ENCODE results near the gene METRNL. TPM values are rescaled to one million over a fixed set of nuclear protein-coding genes. Genes with fewer than 3 reads are reported as not detected.

METRNL gene
- polyA plus RNA-seq, 1 donor from 2014 or later, result 15.1 TPM

DNA sequence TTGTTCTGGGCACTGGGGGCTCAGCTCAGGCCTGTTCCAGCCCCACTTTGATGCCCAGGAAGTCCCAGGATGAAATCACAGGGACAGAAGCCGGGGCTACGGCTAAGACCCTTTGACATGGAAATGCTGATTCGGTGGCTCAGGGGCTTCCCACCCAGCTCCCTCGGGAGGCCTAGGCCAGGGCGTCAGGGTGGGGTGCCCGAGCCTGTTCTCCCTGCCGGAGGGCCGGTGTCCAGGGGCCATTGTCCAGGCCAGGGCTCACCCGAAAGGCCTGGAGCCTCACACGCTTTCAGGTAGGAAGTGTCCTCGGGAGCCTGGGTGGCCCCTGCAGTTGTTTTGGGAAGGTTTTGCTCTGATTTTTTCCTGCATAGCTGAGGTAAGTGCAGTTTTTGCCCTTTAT lies 34.0 kb downstream of the METRNL start:
- no peak for TF ChIP-seq EZH2 (IDR thresholded peaks at IDR 0.05; ENCODE audit: borderline replicate concordance, insufficient read depth, low read length, poor library complexity, severe bottlenecking)
- TF ChIP-seq, protein P1, sequence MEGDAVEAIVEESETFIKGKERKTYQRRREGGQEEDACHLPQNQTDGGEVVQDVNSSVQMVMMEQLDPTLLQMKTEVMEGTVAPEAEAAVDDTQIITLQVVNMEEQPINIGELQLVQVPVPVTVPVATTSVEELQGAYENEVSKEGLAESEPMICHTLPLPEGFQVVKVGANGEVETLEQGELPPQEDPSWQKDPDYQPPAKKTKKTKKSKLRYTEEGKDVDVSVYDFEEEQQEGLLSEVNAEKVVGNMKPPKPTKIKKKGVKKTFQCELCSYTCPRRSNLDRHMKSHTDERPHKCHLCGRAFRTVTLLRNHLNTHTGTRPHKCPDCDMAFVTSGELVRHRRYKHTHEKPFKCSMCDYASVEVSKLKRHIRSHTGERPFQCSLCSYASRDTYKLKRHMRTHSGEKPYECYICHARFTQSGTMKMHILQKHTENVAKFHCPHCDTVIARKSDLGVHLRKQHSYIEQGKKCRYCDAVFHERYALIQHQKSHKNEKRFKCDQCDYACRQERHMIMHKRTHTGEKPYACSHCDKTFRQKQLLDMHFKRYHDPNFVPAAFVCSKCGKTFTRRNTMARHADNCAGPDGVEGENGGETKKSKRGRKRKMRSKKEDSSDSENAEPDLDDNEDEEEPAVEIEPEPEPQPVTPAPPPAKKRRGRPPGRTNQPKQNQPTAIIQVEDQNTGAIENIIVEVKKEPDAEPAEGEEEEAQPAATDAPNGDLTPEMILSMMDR (IDR thresholded peaks at IDR 0.05; ENCODE audit: poor library complexity, severe bottlenecking), result no peak
- TF ChIP-seq RAD21 (conservative IDR thresholded peaks at IDR 0.05), result no peak
- no peak for TF ChIP-seq POLR2AphosphoS5 (IDR thresholded peaks at IDR 0.05)
- TF ChIP-seq, protein P2, sequence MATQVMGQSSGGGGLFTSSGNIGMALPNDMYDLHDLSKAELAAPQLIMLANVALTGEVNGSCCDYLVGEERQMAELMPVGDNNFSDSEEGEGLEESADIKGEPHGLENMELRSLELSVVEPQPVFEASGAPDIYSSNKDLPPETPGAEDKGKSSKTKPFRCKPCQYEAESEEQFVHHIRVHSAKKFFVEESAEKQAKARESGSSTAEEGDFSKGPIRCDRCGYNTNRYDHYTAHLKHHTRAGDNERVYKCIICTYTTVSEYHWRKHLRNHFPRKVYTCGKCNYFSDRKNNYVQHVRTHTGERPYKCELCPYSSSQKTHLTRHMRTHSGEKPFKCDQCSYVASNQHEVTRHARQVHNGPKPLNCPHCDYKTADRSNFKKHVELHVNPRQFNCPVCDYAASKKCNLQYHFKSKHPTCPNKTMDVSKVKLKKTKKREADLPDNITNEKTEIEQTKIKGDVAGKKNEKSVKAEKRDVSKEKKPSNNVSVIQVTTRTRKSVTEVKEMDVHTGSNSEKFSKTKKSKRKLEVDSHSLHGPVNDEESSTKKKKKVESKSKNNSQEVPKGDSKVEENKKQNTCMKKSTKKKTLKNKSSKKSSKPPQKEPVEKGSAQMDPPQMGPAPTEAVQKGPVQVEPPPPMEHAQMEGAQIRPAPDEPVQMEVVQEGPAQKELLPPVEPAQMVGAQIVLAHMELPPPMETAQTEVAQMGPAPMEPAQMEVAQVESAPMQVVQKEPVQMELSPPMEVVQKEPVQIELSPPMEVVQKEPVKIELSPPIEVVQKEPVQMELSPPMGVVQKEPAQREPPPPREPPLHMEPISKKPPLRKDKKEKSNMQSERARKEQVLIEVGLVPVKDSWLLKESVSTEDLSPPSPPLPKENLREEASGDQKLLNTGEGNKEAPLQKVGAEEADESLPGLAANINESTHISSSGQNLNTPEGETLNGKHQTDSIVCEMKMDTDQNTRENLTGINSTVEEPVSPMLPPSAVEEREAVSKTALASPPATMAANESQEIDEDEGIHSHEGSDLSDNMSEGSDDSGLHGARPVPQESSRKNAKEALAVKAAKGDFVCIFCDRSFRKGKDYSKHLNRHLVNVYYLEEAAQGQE (IDR thresholded peaks at IDR 0.05; ENCODE audit: borderline replicate concordance), result no peak
- no peak for TF ChIP-seq SMC3 (conservative IDR thresholded peaks at IDR 0.05; ENCODE audit: poor library complexity)
- TF ChIP-seq TAF1 (IDR thresholded peaks at IDR 0.05; ENCODE audit: low read depth), result no peak
- no peak for TF ChIP-seq MXI1 (conservative IDR thresholded peaks at IDR 0.05; ENCODE audit: poor library complexity, severe bottlenecking)
- TF ChIP-seq EP300 (conservative IDR thresholded peaks at IDR 0.05; ENCODE audit: poor library complexity, severe bottlenecking), result no peak
- Histone ChIP-seq H3K4me2 (ENCODE audit: low read length) (no peak overlapping the region), H3K27me3 (ENCODE audit: insufficient read depth, low read depth, low read length) (no peaks in the 10 kb centered on the region), H3K36me3 (ENCODE audit: insufficient read depth, low read length) (no peaks in the 10 kb centered on the region), H3K9me2 (ENCODE audit: insufficient read depth, low read length) (no peaks in the 10 kb centered on the region), H3K9ac (ENCODE audit: low read length) (no peak overlapping the region), H3K4me3 (ENCODE audit: low read length) (no peak overlapping the region), H4K20me1 (ENCODE audit: insufficient read depth) (no peaks in the 10 kb centered on the region), H3K27ac (ENCODE audit: low read length) (no peak overlapping the region), H3K9me3 (ENCODE audit: low read length) (peaks cover 4% of the 10 kb centered on the region), H3K79me2 (replicated peaks; ENCODE audit: insufficient read depth, low read length) (no peaks in the 10 kb centered on the region), H2AFZ (ENCODE audit: low read depth, low read length) (no peak overlapping the region), H3F3A (ENCODE audit: insufficient read depth, low read length, poor library complexity, severe bottlenecking) (no peaks in the 10 kb centered on the region)

DNA sequence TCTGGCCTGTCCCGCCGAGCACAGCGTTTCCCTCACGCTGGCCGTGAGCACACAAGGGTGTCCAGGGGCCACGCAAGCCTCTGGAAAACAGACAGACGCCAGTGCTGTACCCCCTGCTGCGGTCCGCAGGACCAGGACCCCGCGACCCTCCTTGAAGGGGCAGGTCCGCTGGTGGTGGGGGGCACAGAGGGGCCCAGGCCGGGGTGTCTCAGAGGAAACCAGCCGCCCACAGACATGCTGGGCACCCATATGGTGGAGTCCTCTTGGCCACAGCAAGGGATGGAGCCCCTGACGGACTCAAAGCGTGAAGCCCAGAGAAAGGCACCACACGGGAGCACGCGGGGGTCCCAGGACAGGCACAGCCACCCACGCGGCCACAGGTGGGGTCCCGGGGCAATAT lies 34.4 kb downstream of the METRNL start:
- Histone ChIP-seq H3K9me2 (ENCODE audit: insufficient read depth, low read length) (no peaks in the 10 kb centered on the region), H3K4me3 (ENCODE audit: low read length) (no peak overlapping the region), H3K4me2 (ENCODE audit: low read length) (no peak overlapping the region), H3K27me3 (ENCODE audit: insufficient read depth, low read depth, low read length) (no peaks in the 10 kb centered on the region), H3K27ac (ENCODE audit: low read length) (no peak overlapping the region), H3K36me3 (ENCODE audit: insufficient read depth, low read length) (no peaks in the 10 kb centered on the region), H3K9ac (ENCODE audit: low read length) (no peak overlapping the region), H3K9me3 (ENCODE audit: low read length) (no peaks in the 10 kb centered on the region), H3K79me2 (replicated peaks; ENCODE audit: insufficient read depth, low read length) (no peaks in the 10 kb centered on the region), H4K20me1 (ENCODE audit: insufficient read depth) (no peaks in the 10 kb centered on the region), H2AFZ (ENCODE audit: low read depth, low read length) (no peak overlapping the region), H3F3A (ENCODE audit: insufficient read depth, low read length, poor library complexity, severe bottlenecking) (no peaks in the 10 kb centered on the region)
- TF ChIP-seq, protein P1 (IDR thresholded peaks at IDR 0.05; ENCODE audit: poor library complexity, severe bottlenecking), result no peak
- TF ChIP-seq EZH2 (IDR thresholded peaks at IDR 0.05; ENCODE audit: borderline replicate concordance, insufficient read depth, low read length, poor library complexity, severe bottlenecking) (no peak), MXI1 (conservative IDR thresholded peaks at IDR 0.05; ENCODE audit: poor library complexity, severe bottlenecking) (no peak), EP300 (conservative IDR thresholded peaks at IDR 0.05; ENCODE audit: poor library complexity, severe bottlenecking) (no peak), SMC3 (conservative IDR thresholded peaks at IDR 0.05; ENCODE audit: poor library complexity) (no peak), POLR2AphosphoS5 (IDR thresholded peaks at IDR 0.05) (no peak), RAD21 (conservative IDR thresholded peaks at IDR 0.05) (no peak), TAF1 (IDR thresholded peaks at IDR 0.05; ENCODE audit: low read depth) (no peak)
- TF ChIP-seq, protein P2 (IDR thresholded peaks at IDR 0.05; ENCODE audit: borderline replicate concordance), result no peak
